MCF 10A (cell line): ENCODE data around the gene SLC22A8. TPM values are rescaled to one million over a fixed set of nuclear protein-coding genes. Genes with fewer than 3 reads are reported as not detected.

Experiments
- BruUV-seq: library from RNA; stranded (reverse); fragments of 400-500 nt; replicated peaks from 2 replicates; lab custom pipeline; 2021; lab: Mats Ljungman, UMichigan
- CTCF ChIA-PET: fragments of 300-600 bp; sonication (Branson Sonifier 250); formaldehyde crosslinking; extraction: SDS; loops from one replicate; lab custom pipeline; 2021; ENCODE audit warnings: antibody characterized with exemption, inconsistent platforms; lab: Yijun Ruan, JAX
- POLR2A ChIA-PET: fragments of 300-600, 350-650 bp; sonication (Branson Sonifier 250); formaldehyde crosslinking; extraction: SDS; loops from one replicate; lab custom pipeline; 2020; ENCODE audit warnings: antibody characterized with exemption, inconsistent platforms; lab: Yijun Ruan, JAX
- DNase-seq: peaks from one replicate; pipeline ENCODE4 v3.0.0-alpha.2; 2018; ENCODE audit not compliant: unreplicated experiment
- H3K27ac Mint-ChIP-seq: one replicate; pipeline ENCODE4 v1.8.0; 2022; ENCODE audit warnings: mild to moderate bottlenecking, low read depth, mixed read lengths; ENCODE audit not compliant: unreplicated experiment
- H3K27me3 Mint-ChIP-seq: one replicate; pipeline ENCODE4 v1.8.0; 2022; ENCODE audit warnings: mixed read lengths; ENCODE audit not compliant: insufficient read depth, unreplicated experiment
- H3K36me3 Mint-ChIP-seq: one replicate; pipeline ENCODE4 v1.8.0; 2022; ENCODE audit warnings: mild to moderate bottlenecking, moderate library complexity, mixed read lengths; ENCODE audit not compliant: insufficient read depth, unreplicated experiment
- H3K4me1 Mint-ChIP-seq: one replicate; pipeline ENCODE4 v1.8.0; 2022; ENCODE audit warnings: mixed read lengths; ENCODE audit not compliant: insufficient read depth, unreplicated experiment
- H3K4me3 Mint-ChIP-seq: one replicate; pipeline ENCODE4 v1.8.0; 2022; ENCODE audit warnings: mild to moderate bottlenecking, moderate library complexity, mixed read lengths; ENCODE audit not compliant: unreplicated experiment
- H3K9me3 Mint-ChIP-seq: one replicate; pipeline ENCODE4 v1.8.0; 2022; ENCODE audit warnings: mixed read lengths; ENCODE audit not compliant: unreplicated experiment
- intact Hi-C: fragments of 100-400 bp; cut with micrococcal nuclease; formaldehyde crosslinking; loops from 2 replicates; pipeline ENCODE4 v1.14.1; 2022
- total RNA-seq: library from RNA; stranded (reverse); gene quantifications from 2 replicates; pipeline ENCODE4 v1.2.3, GENCODE V29; 2022
- TF ChIP-seq, protein P1 (sequence below): fragments of 200-600 bp; IDR thresholded peaks from one replicate; pipeline ENCODE4 v1.8.0; 2022; ENCODE audit warnings: antibody characterized with exemption, mild to moderate bottlenecking; ENCODE audit not compliant: unreplicated experiment

SLC22A8 gene
- total RNA-seq, 1 experiment from 2014 or later: not detected

DNA sequence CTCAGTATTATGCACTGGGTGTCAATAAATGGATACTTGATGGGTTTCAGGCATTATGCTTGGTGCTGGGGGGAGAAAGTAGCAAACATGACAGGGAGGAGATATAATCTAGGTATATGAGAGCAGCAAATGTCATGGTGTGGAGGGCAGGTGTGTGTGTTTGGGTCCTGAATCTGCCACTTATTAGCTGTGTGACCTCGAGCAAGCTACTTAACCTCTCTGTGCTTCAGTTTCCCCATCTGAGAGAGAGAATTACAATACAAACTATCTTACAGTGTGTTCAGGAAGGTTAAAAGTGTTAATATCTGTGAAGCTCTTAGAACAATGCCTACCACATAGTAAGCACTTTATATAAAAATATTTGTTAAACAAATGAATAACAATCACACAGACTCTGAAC lies 2.8 kb downstream of the SLC22A8 start:
- DNase-seq: no peak
- peaks cover 57% of the 10 kb centered on the region for H3K27me3 Mint-ChIP-seq
- ChIA-PET POLR2A (no interaction called here), CTCF (interaction anchor here (2.0 to 8.5 kb wide), 2 partner anchors 10 to 107 kb away, joined by 8 to 74 read pairs; no protein-coding TSS in a partner anchor)
- BruUV-seq: no TSS peak
- intact Hi-C loops: no loop called here
- no peaks in the 10 kb centered on the region for H3K36me3 Mint-ChIP-seq
- no peak overlapping the region for H3K27ac Mint-ChIP-seq
- no peak overlapping the region for H3K4me3 Mint-ChIP-seq
- no peaks in the 10 kb centered on the region for H3K4me1 Mint-ChIP-seq
- H3K9me3 Mint-ChIP-seq: no peaks in the 10 kb centered on the region
- TF ChIP-seq, protein P1, sequence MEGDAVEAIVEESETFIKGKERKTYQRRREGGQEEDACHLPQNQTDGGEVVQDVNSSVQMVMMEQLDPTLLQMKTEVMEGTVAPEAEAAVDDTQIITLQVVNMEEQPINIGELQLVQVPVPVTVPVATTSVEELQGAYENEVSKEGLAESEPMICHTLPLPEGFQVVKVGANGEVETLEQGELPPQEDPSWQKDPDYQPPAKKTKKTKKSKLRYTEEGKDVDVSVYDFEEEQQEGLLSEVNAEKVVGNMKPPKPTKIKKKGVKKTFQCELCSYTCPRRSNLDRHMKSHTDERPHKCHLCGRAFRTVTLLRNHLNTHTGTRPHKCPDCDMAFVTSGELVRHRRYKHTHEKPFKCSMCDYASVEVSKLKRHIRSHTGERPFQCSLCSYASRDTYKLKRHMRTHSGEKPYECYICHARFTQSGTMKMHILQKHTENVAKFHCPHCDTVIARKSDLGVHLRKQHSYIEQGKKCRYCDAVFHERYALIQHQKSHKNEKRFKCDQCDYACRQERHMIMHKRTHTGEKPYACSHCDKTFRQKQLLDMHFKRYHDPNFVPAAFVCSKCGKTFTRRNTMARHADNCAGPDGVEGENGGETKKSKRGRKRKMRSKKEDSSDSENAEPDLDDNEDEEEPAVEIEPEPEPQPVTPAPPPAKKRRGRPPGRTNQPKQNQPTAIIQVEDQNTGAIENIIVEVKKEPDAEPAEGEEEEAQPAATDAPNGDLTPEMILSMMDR: no peak

DNA sequence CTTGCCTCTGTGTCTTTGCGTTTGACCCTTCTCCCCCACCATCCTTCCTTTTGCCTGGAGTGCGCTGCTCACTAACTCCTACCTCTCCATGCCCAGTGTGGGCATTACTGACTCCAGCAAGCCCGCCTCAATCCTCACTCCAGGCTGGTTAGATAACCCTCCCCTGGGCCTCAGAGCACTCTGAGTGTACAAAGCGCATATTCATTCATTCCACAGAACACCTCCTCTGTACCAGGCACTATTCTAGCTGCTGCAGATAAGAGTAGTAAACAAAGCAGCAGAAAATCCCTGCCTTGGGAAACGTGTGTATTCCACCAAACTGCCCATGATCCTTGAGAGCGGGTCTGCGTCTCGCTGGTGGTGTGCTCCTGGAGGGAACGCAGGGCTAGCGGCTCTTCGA lies 3.2 kb downstream of the SLC22A8 start:
- Mint-ChIP-seq H3K4me1 (no peaks in the 10 kb centered on the region), H3K4me3 (no peak overlapping the region), H3K9me3 (no peaks in the 10 kb centered on the region), H3K27me3 (peaks cover 53% of the 10 kb centered on the region), H3K36me3 (no peaks in the 10 kb centered on the region), H3K27ac (no peak overlapping the region)
- no TSS peak for BruUV-seq
- DNase-seq: no peak
- TF ChIP-seq, protein P1: no peak
- intact Hi-C loops: no loop called here
- CTCF ChIA-PET: interaction anchor here (0.5 to 8.5 kb wide), 3 partner anchors 10 to 200 kb away, joined by 3 to 74 read pairs (median 8); no protein-coding TSS in a partner anchor
- POLR2A ChIA-PET: no interaction called here

DNA sequence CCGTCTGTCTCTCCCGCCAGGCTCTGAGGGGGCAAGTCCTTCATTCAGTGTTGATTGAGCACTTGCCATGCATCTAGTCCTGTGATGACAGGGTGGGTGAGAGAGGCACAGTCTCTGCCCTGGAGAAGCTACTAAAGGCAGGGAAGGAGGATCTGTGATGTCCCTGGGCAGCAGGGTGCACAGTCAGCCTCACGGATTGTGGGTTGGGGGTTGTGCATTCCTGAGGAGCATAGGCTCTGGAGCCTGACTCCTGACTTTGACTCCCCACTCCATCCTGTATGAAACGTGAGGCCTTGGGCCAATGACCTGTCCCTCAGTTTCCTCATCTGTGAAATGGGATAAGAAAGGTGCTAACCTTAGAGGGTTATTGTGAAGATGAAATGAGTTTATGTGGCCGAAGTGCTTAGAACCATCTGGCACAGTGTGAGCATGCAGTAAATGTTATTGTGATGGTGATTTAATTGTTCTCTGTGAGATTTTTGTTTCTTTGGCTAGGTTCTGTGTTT lies 4.7 kb downstream of the SLC22A8 start:
- DNase-seq: no peak
- POLR2A ChIA-PET: no interaction called here
- CTCF ChIA-PET: interaction anchor here (2.0 to 8.5 kb wide), 2 partner anchors 11 to 105 kb away, joined by 8 to 74 read pairs; no protein-coding TSS in a partner anchor
- H3K27ac Mint-ChIP-seq: no peak overlapping the region
- intact Hi-C loops: no loop called here
- no peaks in the 10 kb centered on the region for H3K4me1 Mint-ChIP-seq
- H3K27me3 Mint-ChIP-seq: peaks cover 53% of the 10 kb centered on the region
- TF ChIP-seq, protein P1: no peak
- no peak overlapping the region for H3K4me3 Mint-ChIP-seq
- no TSS peak for BruUV-seq
- H3K9me3 Mint-ChIP-seq: no peaks in the 10 kb centered on the region
- H3K36me3 Mint-ChIP-seq: no peaks in the 10 kb centered on the region

DNA sequence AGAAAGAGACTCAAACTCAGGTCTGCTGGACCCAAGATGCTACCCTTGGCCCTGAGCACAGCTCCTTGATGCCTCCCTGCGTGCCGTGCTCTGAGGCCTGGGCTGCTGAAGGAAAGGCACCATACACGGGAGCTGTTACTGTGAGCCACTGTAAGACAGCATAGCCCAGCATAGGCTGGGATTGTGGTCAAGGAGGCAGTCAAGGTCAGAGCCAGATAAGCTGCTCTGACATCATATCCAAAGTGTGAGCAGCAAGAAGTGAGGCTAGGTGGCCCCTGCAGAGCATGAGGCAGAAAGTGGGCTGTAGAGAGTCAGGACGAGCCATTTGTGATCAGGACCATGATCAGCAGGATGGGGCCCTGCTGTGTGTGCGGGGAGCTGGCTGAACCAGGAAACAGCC lies 7.7 kb downstream of the SLC22A8 start:
- BruUV-seq: no TSS peak
- Mint-ChIP-seq H3K27me3 (peaks cover 50% of the 10 kb centered on the region), H3K9me3 (no peaks in the 10 kb centered on the region), H3K4me3 (no peak overlapping the region), H3K4me1 (no peaks in the 10 kb centered on the region), H3K36me3 (no peaks in the 10 kb centered on the region), H3K27ac (no peak overlapping the region)
- ChIA-PET POLR2A (no interaction called here), CTCF (interaction anchor here (0.6 to 8.5 kb wide), 6 partner anchors 14 to 114 kb away, joined by 3 to 74 read pairs (median 4); no protein-coding TSS in a partner anchor)
- TF ChIP-seq, protein P1: no peak
- intact Hi-C loops: no loop called here
- no peak for DNase-seq
